Stimulated activated CD4-positive, alpha-beta T cell treated with anti-CD3 and anti-CD28 coated beads, Interleukin-1b, Interleukin-23, amount 100 ng/mL, for 1 hour (primary cell): ENCODE measurements around the gene DDR2.
"Not testable (repeated sequence)": the region's sequence is repeated elsewhere in the genome, so short reads cannot be mapped to it uniquely, and the experiment has no call there.

ENCODE experiments used
- DNase-seq, 2 donors: peaks; one replicate each; pipeline ENCODE4 v3.0.0-alpha.2; 2020; ENCODE audit warnings: low read depth in 2 of 2

DDR2 gene

DNA sequence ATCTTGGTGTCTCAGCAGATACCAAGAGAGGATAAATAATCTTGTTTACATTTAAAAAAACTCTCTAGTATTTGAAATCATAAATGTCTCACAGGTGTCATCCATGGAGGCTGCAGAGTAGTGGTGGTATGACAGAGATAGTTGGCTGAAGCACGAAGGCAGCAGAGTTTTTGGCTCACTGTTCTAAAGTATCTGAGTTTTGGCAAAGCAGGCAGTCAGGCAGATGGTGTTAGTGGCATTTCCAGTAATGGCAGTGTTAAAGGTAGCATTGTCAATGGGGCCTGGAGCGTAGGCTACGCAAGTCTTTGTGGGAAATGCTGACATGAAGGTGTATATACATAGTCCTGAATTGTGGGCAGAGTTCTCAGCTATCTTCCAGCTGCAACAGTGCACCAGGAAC lies 89.8 kb downstream of the DDR2 start:
- DNase-seq = no peak

DNA sequence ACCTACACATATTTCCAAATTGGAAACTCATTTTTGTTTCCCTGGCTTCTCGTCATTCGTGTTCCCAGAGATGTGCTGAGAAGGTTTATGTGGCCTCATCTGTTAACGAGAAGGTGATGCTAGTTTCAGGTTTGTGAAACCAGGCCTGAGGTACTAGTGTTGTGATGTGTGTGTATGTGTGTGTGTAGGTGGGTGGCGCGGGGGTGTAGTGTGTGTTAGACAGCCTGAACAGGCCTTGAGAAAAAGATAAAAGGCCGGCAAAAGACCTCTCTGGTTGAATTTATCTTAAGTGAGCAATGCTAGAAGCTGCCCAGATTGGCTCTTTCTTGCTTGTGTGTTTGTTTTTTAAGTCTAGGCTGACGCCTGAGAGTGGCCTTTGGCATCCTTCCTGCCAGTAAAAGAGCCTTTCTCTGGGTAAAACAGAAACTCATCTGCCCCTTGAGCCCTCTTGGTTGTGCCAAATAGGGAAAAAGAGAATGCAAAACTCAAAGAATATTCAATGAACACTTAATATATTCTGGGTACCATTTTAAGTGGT lies 92.4 kb downstream of the DDR2 start:
- DNase-seq = no peak

DNA sequence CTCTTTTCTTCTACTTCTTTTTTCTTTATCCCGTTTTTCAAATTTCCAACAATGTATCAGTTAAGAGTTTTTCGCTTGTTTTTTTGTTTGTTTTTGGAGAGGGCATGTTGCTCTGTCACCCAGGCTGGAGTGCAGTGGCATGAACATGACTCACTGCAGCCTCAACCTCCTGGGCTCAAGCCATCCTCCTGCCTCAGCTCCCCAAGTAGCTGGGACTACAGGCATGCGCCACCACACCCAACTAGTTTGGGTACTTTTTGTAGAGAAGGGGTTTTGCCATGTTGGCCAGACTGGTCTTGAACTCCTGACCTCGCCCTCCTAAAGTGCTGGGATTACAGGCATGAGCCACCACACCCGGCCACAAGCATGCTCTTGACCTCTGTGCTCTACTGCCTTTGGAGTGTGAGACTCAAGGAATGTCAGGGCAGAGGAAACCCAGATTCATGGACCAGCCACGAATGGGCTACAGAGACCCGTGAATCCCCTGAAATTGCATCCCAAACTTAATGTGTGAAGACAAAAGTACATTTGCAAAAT lies 93.1 kb downstream of the DDR2 start:
- DNase-seq = no peak

DNA sequence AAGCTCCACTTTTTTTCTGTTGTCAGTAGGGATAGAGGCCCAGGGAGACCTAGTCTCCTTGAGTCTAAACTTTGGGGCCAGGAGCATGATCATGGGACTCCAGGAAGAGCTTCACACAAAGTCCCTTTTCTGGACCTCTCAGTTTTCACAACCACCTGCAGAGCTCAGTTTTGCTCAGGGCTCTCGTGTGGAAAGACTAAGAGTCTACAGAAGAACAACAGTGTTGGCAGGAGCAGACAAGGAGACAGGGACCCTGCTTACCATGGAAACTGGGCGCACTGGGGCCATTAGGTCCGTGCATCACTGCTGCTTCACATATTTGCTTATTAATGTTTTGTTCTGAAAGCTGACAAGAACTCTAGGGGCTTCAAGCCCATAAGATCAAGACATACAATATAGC lies 94.3 kb downstream of the DDR2 start:
- no peak for DNase-seq

DNA sequence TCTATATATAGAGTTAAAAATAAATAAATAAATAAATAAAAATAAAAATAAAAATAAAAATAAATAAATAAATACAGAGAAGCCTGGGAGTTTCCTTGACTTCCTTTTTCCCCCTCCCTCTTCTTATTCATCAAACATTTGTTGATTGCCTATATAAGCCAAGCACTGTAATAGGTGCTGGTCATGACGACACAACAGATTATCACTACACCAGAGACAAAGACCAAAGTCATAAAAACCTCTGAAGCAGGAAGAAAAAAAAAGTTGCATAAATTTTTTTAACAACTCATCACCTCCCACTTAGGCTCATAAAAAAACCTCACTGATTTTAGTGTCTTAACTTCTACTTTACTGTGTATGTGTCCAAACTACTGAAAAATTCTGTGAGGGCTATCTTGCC lies 95.2 kb downstream of the DDR2 start:
- not testable (repeated sequence) for DNase-seq

DNA sequence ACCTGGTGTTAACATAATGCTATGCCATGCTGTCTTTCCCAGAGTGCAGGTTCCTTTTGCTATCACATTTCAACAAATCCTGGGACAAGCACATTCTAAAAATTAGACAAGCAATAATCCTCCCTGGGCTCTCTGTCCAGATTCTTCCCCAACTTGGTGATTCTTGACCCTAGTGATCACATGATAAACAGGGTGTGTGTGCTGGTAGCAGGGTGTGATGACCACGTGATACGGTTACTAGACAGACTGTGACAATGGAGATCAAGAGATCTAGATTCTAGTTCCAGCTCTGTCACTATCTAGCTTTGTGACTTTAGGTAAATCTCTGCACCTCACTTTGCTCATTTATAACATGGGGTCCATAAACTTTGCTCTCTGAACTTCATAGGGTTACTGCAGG lies 96.3 kb downstream of the DDR2 start:
- no peak for DNase-seq

DNA sequence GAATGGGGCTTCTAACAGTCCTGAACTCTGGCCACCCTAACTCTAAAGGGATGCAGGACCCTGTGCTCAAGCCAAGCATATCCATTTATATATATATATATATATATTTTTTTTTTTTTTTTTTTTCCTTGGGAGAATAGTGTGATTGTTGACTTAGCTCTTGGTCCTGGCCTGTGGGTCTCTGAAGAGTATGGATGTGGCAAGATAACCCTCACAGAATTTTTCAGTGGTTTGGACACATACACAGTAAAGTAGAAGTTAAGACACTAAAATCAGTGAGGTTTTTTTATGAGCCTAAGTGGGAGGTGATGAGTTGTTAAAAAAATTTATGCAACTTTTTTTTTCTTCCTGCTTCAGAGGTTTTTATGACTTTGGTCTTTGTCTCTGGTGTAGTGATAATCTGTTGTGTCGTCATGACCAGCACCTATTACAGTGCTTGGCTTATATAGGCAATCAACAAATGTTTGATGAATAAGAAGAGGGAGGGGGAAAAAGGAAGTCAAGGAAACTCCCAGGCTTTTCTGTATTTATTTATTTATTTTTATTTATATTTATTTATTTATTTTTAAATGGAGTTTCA lies 97.0 kb downstream of the DDR2 start:
- DNase-seq = not testable (repeated sequence)

DNA sequence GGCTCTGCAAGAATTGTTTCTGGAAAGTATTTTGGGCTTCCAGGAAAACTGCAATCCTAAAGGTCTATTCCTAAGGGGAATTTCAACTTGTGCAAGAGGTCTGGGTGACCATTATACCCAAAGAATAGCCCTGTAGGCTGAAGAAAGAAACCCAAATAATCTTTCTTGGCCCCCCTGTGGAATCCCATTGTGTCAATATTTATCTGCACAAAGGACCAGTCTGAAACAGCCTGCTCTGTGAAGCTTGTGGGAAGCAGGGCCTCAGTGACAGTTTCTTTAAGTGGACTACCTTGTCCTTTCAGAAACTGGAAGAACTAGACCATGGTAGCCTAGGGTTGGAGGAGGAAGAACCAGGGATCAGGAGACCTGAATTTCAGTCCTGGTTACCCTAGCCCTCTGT lies 99.8 kb downstream of the DDR2 start:
- DNase-seq = no peak

DNA sequence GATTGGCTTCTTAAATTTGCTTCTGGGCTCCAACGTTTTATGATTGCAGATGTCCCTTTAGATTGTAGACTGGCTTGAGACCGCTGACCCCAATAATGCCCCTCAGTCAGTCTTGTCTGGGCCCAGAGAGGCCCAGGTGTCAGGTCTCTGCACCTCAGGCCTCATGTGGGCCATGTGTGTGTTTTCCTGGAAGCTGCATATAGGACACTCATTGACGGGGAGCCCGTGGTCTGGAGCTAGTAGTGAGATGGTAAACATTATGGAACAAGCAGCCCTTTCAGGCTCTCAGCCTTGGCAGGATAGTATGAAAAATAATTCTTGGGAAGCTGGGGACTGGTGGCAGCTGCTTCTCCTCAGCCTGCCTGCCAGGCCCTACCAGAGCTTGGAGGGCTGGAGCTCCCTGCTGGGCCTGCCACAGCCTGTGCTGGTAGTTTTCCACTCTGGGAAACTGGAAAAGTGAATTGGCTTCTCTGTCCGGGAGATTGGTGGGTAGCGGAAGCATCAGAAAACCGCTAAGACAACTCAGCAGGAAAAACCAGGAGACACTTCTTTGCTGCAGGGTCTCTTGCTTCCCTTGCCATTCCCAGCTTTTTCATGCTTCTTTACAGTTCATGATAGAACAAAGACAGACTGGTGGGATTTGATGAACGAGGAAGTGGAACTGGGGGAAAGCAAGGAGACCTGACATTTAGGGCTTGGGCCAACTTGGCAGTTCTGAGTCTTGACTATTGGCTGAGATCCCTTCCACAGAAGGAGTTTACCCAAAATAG lies 100.5 kb downstream of the DDR2 start:
- no peak for DNase-seq

DNA sequence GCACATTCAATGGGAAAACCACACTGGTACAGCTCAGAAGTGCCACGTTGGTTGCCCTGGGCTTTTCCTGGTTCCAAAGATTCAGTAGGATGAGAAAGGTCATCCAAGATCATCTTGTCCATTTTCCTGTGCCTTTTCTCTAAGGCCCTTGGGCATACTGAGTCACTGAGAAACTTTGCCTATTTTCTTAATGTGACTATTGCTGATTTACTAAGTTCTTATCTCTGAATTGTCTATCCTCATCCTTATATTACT lies 101.0 kb downstream of the DDR2 start:
- DNase-seq = no peak

DNA sequence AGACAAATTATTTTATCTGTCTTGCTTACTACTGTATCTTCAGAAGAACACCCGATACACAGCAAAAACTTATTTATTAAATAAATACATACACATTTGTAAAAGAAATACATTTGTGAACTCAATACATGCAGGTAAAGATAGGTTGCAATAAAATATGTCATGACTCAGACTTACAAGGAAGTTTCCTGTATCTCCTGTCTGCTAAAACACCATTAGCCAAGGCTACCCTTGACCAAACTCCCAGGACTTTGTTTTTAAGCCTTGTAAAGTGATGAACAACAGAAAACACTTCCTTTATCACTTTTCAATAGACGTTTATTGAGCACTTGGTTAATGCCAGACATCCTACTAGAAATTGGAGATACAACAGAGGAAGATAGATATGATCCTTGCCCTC lies 101.8 kb downstream of the DDR2 start:
- DNase-seq = no peak

DNA sequence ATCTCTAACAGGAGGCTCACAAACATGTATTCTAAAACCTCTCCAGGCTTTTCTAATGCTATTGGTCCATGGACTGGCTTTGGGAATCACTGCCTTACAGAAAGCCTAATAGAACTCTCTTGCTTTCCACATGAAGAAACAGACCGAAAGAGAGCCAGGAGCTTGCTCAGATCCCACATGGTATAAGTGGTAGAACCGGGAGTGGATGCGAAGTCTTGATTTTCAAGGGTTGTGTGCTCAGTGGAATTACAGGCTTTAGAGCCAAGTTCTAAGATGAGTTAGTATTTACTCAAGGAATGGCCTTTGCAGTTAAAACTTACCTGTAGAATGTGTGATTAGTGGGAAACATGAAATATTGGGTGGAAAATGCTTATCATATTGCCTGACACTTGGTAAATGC lies 103.9 kb downstream of the DDR2 start:
- no peak for DNase-seq

DNA sequence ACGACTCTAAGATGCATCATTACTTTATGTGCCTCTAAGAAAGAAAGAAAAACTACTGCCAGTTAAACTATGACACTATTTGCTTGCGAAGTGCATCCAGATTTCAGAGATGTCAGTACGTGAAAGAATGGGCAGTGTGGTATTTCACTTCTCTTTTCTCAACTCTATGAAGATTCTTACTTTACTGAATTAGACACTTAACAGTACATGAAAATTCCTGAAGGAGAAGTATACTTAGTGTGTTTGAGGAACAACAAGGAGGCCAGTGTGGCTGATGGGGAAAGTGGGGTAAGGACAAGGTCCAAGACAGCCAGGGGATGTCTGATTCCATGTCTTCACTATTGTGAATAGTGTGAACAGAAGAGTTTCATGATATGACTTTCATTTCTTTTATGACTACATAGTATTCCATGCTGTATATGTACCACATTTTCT lies 104.4 kb downstream of the DDR2 start:
- DNase-seq = no peak

DNA sequence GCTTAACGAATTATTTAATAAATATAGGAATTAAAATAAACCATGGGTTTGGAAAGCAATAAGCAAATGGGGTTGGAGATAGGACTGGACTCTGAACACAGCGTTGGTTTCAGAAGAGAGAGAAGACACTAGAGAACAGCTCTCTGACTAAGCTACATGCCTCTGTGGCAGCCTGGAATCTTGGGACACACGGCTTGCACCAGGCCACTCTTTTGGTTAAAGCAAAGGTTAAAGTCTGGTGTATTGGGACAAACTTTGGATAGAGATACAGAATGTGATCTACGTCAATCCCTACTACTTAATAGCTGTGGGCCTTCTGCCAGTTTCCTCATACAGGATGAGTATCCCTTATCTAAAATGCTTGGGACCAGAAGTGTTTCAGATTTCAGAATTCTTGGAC lies 108.5 kb downstream of the DDR2 start:
- no peak for DNase-seq

DNA sequence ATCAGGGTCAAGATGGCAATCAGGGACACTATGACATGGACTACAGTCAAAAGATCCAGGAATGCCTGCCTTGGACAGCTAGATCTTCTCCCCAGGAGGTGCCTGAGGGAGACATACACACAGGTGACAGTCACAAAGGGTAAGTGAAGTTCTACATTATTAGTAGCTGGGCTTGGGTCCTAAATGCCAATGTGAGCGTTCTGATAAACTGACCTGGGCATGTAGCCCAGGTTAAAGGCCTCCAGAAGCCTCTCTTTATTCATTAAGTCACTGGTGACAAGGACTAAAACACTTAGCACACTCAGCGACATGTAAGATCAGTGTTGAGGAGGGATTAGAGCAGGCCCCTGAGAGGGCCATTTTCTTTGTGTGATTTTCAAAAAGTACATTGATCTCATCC lies 109.3 kb downstream of the DDR2 start:
- no peak for DNase-seq

DNA sequence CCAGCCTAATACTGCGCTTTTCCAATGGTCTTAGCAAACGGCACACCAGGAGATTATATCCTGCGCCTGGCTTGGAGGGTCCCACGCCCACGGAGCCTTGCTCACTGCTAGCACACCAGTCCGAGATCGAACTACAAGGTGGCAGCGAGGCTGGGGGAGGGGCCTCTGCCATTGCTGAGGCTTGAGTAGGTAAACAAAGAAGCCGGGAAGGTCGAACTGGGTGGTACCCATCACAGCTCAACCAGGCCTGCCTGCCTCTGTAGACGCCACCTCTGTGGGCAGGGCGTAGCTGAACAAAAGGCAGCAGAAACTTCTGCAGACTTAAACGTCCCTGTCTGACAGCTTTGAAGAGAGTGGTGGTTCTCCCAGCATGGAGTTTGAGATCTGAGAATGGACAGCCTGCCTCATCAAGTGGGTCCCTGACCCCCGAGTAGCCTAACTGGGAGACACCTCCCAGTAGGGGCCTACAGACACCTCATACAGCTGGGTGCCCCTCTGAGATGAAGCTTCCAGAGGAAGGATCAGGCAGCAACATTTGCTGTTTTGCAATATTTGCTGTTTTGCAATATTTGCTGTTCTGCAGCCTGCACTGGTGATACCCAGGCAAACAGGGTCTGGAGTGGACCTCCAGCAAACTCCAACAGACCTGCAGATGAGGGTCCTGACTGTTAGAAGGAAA lies 114.1 kb downstream of the DDR2 start:
- not testable (repeated sequence) for DNase-seq

DNA sequence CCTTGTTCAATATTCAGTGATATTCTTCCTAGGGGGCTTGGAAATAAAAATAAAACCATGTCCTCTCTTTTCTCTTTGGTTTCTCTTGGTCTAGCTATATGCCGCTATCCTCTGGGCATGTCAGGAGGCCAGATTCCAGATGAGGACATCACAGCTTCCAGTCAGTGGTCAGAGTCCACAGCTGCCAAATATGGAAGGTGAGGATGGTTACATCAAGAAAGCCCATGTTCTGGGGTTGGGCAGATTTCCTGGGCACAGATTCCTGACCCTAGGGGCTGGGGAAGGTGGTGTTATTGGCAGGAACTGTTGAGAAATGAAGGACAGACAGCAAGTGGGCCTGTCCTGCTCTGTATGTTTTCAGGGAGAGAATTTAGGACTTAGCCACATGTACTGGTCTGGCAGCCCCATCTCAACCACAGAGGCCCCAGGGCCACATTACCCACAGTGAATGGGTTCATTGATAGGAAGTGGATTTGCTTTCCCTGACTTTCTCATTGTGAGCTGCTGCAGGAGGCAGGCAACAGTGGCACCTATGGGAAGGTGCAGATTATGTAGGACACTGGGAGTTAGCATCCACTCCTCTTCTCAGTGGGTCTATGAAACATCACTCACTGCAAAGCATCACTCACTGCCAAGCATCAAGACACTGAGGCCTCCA lies 120.9 kb downstream of the DDR2 start:
- DNase-seq = no peak

DNA sequence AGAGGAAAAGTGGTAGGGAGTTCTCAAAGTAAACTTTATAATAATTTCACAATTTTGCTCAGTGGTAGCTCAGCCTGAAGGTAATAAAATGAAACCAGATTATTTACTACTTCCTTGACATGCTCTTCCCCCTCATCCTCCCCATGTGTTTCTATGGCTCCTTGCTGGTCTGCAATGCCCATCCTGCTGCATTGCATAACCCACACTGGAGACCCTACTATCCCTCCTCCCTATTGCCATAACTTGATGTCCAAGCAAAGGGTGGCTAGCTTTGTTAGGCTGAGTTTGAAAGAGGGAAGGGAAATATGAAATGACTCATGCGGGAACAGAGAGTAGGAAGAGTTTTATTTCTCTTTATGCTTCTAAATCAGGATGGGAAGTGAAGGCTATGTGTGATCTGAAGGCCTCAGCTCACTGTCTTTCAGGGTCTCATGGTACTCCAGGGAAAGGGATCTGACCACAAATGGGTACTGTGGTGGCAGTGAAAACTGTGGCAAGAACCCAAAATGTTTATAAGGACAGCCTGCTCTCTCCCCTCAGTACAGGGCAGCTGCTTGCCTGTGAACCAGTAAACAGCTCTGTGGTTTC lies 121.8 kb downstream of the DDR2 start:
- no peak for DNase-seq

DNA sequence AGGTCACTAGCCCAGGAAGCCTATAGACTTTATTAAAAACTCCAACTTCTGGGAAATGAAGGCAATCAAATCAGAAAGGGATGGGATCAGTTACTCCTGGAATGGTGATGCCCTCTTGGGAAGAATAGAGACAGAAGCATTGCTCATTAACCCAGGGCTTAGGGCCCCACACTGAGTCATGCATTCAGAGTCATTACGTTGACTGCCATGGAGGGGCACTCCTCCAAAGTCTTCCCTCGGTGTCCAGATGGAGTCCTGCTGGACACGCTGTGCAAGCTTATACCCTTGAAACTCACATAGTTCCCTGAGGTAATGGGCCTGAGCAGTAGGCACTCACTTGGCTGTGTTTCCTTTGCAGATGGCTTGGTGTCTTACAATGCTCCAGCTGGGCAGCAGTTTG lies 123.0 kb downstream of the DDR2 start:
- DNase-seq = no peak

DNA sequence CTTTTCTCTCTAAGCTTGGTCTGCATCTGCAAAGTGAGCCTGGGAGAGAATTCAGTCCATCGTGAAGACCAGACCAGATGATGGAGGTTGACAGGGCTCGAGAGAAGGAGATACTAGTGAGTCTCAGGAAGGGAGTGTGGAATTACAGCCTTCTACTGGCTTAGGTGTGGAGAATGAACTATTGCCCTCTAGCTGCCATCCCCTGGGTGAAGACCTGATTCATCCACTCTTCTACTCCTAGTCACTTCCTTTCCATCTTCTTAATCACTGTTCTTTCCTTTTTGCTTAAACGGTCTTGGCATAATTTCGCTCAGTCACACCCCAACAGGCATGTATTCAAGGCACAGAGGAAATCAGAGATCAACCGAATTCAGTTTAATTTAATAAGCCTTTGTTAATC lies 124.3 kb downstream of the DDR2 start:
- DNase-seq = no peak

DNA sequence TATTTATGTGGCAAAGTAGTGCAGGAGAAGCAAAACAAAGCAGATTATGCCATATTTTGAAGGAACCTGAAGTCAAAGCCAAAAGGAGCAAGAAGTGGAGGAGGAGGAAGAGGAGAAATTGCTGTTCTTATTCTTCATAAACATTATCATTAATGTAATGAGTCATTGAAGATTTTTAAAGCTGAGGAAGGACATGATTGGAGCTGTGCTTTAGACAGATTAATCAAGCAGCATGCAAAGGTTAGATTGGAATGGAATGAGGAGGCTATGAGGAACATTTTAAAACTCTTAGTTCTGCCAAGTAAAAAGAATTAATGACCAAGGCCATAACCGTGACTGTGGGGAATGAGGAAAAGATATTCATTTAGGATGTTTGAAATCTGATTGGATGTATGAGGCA lies 125.2 kb downstream of the DDR2 start:
- DNase-seq = no peak

DNA sequence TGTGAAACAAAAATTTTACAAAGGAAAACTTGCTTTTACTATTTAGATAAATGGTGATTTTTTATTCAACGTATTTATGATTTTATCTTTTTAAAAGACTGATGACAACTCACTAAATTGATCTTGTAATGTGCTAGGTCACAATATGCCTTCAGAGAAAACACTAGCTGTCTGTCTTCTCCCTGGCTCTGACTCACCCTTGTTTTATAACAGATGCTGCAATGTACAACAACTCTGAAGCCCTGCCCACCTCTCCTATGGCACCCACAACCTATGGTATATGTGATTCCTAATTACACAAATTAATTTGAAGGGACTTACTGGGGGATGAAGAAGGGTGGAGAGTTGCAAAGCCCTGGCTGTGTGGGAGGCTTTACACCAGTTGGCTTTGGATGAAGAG lies 133.5 kb downstream of the DDR2 start:
- no peak for DNase-seq
